NCI-H2171 treated with DMSO at 0.1 percent for 48 hours (cell line): ENCODE measurements around the gene BCAT1.
"Not testable (repeated sequence)": the region's sequence is repeated elsewhere in the genome, so short reads cannot be mapped to it uniquely, and the experiment has no call there.

Experiments used
- DNase-seq: peaks from one replicate; lab custom pipeline; 2025; lab: John Stamatoyannopoulos, UW

The BCAT1 gene

DNA sequence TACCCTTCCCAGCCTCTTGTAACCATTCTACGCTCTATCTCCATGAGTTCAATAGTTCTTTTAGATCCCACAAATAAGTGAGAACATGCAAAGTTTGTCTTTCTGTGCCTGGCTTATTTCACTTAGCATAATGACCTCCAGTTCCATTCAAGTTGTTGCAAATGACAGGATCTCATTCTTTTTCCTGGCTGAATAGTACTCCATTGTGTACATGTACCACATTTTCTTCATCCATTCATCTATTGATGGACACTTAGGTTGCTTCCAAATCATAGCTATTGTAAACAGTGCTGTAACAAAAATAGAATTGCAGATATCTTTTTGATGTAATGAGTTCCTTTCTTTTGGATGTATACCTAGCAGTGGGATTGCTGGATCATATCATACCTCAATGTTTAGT lies 139.6 kb downstream of the BCAT1 start:
- not testable (repeated sequence) for DNase-seq

DNA sequence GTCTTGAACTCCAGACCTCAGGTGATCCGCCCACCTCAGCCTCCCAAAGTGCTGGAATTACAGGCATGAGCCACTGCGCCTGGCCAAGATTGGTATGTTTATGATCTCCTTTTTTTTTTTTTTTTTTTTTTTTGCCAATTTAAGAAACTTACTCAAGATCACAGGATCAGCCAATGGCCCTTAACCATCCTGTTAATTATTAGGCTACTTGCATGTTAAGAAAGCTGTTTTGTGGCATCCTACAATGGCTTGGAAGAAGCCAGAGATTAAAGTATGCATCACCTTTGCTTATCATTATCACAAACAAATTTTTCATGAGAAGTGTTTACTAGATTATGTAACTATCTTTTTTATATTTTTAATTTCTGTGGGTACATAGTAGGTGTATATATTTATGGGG lies 140.2 kb downstream of the BCAT1 start:
- DNase-seq, result no peak

DNA sequence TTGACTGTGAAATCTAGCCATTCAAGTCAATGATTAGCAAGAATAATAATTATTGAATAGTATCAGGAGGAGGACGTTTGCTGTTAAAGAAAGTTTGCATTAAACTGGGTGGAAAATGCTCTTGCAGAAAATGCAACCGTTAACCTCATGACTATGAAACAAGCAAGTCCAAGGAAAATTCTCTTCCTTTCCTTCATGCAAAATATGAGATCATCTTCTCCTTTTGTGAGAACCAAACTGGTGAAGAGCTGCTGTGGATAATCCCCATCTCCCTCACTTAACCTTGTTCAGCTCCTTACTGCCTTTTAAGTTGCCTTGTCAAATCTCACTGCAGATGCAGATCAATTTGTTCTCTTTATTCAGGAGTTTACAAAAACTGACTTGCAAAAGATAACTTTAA lies 142.5 kb downstream of the BCAT1 start:
- no peak for DNase-seq

DNA sequence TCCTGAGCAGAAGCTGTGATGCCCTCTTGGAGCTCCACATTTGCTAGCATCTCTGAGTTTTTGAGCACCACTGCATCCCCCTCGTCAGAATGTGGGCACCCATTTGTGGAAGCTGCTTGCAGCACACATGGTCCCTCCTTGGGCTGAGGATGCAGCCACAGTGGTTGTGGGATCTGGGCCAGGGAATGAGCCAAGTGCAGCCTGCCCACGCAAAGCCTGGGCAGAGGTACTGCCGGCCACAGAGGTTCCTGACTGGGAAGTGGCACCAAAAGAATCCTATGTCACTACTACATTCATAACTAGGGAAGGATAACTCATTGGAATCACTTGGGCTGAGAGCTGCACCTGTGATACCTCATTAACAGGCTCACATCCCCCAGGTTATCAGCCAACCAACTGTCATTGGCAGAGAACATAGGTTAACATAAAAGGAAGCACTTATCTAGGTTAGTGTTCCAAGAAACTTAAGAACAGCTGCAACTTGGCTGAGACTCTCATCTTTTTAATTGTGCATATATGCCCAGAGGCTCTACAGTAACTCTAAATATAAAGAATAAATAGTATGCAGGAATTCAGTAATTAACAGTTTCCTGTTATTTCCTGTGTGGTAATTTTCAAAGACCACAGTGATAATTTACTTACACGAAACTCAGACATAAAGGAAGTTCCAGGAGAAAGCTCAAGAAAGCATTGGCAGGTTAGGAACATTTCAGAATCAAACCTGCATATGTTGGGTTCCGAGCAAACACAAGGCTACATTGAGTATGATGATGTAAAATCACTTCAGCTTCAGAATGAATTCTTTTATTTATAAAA lies 145.3 kb downstream of the BCAT1 start:
- no peak for DNase-seq

DNA sequence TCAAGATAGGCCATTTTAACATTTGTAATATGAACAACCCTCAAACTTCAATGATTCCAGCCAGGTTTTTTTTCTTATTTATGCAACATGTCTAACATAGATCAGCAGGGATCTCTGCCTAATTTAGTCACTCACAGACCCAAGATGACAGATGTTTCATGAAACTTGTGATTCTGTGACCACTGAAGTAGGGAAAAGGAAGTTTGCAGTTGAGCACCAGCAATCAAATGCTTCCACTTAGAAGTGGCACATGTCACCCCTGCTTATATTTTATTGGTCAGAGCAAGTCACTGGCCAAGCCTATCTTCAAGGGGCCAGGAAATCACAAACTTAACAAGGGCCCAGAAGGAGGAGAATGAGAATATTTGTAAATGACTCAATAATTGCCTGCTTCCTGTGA lies 150.6 kb downstream of the BCAT1 start:
- no peak for DNase-seq

DNA sequence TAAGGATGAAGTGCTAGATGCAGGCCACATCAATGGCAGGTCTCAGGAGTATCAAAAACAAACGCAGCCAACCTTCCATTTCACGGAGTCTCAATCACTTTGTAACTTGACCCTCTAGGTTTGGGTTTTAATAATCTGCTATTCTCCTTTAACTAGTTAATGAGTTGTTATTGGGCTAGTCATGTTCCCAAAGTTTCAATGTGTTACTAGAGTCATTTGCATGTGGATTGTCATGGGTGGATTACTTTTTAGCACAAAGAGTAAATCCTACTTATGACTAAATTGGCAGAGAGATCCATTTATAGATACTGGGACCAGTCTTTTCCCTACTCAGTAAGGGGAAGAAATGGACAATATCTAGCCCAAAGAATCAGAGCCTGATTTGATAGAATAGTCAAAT lies 151.0 kb downstream of the BCAT1 start:
- no peak for DNase-seq

DNA sequence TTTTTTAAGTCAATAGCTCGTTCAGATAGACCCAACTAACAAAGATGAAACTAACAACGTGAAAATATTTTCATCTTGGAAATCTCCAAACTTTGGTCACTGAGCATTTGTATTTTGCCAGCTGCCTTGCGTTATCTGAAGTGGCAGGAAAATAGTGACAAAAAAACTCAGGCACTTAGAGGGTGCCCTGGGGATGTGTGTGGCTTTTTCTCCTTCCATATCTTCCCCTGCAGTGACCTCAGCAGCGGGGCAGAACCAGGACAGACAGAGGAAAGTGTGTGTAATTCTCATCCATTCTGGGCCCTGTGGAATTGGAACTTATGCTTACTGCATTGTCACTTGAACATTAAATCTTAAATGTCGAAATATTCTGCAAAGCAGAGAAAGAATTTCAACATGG lies 152.0 kb downstream of the BCAT1 start:
- DNase-seq, result no peak

DNA sequence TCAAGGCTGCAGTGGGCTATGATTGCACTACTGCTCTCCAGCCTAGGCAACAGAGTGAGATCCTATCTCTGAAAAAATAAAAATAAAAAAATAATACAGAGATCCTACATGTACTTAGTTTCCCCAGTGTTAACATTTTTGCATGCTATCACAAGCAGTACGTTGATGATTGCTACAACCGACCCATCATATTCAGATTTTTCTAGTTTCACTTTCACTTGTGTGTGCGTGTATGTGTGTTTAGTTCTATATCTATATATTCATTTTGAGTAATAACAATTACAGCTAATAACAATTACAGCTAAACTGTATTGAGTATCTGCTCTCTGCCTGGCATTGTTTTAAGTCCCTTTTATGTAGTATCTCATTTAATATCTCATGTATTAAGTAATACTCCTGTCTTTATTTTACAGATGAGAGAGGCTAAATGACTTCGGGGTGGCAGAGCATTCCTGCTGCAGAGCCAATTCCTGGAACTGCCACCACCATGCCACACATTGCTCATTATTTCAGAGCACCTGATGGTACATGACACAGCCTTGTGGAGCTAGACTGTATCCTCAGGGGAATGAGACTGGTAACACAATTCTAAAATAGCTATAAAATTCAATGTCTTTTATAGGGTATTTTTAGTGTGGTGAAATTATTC lies 153.1 kb downstream of the BCAT1 start:
- DNase-seq, result no peak

DNA sequence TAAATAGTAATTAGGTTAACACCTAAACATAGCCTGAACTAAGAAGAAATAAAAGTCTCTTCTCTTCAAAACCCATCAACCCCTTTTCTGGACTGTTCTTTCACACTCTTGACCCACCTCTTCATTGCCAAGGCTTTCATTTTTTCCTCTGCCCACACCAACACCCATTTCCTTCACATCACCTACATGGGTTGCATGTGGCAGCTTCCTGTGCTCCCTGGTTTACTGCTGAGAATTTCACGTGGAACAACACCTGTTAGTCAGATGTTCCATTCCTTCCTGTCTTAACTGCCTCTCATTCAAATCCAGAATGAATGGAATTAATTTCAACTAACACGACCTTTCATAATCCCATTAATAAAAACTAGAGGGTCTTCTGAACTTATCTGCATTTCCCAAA lies 157.3 kb downstream of the BCAT1 start:
- no peak for DNase-seq

DNA sequence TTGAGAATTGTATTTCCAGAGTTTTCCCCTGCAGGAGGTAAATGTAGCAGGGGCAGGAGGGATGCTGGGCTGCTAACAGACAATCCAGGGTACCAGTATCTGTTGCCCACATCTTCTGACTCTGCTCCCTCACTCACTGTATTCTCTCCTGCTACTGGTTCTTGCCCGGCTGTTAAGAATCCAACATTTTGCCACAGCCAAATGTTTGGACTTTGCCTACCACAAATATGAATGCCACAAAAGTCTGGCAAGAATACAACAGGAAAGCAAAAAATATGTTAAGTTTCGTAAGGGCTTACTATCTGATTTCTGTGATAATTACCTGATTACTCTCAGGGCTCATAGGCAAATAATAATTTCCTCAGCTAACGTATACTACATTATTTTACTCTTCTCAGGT lies 160.0 kb downstream of the BCAT1 start:
- DNase-seq, result no peak

DNA sequence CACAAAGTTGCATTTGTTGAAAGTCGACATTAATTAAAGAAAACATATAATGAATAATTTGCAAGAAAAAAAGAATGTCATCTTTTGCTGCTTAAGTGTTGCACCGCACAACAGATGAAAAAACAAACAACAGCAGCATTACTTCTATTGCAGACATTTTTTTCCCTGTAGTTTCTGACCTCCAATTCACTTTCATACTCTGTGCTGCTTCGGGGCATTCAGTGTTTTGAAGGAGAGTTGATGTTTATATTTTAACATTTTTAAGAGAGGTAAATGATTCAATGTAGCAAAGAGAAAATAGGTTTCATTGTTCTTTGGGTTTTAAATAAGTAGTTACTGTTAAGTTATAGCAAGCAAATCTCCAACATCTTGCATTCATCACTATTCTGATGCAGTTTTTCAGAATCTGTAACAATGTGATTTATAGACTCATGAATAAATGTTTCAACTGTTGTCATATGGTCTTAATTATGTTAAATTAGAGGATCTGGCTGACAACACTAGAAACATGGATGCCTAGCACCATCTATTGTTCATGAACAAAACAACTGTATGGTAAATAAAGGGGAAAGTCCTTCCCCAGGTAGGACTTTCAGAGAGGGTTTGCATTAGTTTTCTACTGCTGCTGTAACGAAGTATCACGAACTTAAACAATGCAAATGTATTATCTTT lies 168.1 kb downstream of the BCAT1 start:
- DNase-seq, result no peak

DNA sequence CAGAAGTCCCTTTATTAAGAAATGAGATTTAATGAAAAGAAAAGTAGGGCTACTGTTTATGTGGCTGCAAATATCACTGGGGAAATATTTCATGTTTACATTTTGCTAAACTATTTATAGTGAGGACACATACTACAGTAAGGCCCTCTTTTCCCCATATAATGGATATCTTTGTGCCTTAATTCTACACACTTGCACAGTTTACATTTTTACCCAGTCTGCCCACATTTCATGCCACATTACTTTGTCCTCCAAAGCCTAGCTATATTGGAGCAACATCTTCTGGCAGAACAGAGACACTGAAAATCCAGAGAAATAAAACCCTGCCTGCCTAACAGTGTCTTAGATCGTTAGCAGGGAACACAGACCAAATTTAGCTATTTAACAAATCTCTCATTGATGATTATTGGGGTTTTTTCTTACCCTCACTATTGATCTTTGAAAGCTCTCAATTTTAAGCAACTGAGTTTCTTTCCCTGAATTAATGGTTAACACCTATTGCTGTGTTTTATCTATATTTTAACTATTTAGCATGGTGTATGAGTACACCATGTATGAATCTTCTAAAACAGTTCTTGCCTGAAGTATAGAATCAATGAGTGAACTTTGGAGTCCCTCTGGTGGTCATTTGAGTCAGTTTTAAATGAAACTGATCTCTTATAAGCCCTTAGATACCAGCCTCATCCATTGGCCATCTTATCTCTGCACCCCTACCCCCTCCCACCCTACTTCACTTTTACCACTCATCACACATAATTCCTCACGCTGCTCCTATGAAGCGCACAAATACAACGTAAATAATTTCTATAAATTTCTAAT lies 170.2 kb downstream of the BCAT1 start:
- no peak for DNase-seq

DNA sequence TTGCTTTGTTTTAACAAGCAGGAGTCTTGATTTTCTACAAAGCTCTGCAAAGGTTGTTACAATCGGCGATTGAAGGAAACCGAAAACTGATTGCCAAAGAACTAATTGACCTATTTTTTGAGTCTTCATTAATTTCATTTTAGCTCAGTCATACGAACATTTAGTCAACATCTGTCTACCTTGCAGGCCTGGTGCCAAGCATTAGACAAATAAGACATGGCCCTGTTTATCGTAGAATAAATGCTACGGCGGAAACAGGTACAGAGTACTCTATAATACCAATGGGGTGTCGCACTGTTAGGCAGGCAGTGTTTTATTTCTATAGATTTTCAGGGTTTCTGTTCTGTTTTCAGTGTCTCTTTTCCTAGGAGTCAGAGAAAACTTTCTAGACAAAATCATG lies 171.5 kb downstream of the BCAT1 start:
- DNase-seq, result no peak

DNA sequence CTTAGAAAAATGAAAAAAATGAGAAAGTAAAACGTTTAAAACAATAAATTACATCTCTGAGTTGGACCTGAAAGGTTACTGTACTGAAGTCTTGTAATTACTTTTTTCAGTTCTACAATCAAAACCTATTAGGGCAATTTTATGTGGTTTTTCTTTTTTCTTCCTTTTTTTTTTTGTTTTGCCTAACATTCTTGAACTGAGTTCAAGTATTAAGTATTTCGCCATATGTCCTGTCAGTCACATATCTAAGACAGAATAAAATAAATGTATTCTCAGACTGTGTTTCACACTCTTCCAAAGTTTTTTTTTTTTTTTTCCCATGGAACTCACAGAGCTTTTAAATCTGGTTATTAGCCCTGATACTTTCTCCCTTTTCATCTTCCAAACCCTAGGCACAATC lies 172.0 kb downstream of the BCAT1 start:
- no peak for DNase-seq

DNA sequence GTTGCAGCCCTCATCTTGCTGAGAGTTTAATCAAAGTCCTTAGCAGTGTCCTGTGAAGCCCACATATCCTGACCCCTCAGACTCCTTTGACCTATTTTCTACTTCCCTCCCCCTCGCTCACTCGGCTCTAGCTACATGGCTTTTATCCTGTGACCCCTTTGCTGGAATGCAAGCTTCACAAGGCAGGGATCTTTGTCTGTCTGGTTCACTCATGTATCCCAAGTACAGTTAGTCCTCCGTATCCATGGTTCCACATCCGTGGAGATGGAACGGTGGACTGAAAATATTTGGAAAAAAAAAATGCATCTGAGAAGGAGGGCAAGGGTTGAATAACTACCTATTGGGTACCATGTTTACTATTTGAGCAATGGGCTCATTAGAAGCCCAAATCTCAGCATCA lies 173.8 kb downstream of the BCAT1 start:
- DNase-seq, result no peak

DNA sequence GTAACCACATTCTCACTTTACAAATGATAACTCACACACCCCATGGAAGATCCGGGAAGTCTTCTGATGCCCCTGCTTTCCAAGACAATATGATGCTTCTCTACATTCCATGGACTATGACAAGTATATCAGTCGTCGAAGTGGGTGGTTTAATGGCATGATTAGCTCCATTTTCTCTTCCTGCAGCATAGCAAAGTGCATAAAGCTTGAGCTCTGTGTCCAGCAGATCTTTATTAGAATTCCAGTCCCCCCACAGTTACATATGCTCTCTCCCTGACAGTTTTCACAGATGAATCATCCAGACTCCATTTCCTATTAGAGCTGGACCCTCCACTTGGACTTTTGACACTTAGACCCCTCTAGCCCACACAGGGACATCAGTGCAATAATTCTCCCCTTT lies 174.9 kb downstream of the BCAT1 start:
- DNase-seq, result no peak

DNA sequence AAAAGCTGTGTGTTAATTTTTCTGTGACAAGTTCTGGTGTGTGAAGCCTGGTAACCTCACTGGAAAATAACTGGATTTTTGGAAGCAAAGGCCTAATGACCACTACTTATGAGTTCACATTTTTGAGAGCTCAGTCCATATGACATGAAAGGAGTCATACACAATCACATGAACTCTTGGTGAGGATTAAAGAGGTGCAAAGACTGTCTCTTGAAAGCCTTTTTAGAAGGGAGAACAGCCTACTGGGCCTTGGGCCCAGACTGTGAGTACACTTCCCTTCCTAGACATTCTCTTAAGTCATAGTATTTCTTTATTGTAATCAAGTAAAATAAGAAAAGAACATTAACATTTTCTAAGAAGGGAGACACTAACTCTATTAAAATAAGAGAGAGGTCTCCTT lies 176.1 kb downstream of the BCAT1 start:
- DNase-seq, result no peak

DNA sequence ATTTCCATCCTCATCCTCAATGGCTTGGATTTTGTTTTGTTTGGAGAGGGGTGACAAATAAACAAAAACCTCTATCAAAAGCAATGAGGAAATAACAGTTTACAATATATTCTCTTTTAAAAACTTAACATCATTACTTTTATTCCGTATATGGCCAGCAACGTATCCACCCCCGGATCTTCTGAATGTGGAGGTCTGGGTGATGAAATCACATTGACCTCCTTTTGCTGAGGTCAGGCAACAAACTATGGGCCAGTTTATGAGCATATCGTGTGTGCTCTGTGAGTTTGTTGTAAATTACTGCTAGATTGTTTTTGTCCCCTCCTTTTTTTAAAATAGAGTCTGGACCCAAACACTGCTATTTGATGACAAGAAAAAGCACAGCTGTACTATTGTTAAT lies 178.1 kb downstream of the BCAT1 start:
- DNase-seq, result no peak

DNA sequence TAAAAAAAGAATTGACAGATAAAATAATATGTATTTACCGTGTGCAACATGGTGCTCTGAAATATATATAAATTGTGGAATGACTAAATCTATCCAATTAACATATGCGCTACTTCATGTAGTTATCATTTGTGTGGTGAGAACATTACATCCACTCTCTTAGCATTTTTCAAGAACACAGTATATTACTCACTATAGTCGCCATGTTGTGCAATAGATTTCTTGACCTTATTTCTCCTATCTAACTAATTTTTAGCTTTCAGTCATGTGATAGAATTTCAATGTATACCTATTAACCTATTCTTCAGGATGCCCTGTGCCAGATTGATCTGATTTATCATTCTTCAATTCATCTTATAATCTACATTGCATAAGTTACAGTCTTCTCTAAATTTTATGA lies 178.6 kb downstream of the BCAT1 start:
- no peak for DNase-seq

DNA sequence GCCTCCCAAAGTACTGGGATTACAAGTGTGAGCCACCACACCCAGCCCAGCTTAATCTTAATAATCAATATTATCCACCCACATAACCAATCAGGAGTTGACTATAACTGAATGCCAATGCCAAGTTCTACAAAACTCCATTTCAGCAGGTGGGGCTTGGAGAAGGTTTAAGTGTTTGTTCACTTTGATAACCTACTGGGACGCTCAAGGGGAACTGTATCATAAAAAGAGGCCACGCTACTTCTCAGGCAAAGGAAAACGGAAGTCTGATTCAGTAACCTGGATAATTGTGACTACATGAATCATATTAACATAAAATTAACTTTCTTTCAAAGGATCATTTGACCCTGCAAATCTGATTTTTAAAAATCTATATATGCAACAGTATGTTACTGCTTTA lies 179.2 kb downstream of the BCAT1 start:
- no peak for DNase-seq

DNA sequence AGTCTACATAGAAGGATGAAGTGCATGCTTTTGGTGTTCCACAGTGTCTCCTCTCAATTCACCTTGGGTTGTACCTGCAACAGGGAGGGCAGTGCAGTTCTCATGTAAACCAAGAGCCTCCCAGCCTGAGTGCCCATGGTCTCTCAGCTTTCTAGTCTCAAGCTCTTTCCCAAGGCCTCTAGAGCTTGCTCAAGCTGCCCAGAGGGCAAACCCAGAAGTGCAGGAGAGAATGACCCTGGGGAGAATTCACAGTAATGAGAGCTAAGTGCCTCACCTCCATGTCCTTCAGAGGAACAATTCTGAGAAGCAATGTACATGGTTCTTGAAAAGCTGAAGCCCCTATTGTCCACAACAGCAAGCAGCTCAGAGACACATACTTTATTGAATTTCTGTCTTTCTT lies 180.5 kb downstream of the BCAT1 start:
- no peak for DNase-seq

DNA sequence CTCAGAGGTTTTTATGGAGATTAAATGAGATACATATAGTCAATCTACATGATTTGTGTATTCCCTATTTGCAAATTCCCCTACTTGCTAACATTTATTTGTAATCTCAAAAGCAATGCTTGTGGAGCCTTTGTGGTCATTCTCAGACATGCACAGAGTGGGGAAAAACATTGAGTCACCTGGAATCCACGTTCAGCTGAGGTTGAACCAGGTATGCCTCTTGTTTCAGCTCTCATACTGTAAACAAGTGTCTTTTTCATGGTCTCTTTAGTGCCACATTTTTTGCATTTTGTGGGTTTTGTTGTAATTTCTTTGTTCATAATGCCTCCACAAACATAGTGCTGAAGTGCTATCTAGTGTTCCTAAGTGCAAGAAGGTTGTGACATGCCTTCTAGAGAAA lies 181.9 kb downstream of the BCAT1 start:
- no peak for DNase-seq

DNA sequence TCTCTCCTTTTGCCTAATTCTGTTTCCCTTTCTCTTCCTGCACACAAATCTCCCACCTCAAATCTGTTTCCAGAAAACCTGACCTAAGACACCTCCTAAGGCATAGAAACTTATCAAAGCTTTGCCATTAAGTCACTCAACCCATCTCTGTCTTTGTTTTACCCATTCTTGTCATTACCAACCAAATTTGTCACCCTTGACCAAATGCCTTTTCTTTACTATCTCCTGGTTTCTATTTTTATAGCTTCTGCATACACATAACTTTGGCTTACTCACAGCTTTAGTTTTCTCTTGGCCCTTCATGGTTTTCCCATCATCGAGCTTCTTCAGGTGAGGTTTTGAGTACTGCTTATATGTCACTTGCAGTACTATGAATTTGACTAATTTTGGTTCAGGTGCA lies 184.2 kb downstream of the BCAT1 start:
- no peak for DNase-seq
